HG03354 (cell line): ENCODE results near the gene AVEN.
A peak's percentile ranks its signal among the peaks of the same experiment; 100 is the strongest.
"Not testable (repeated sequence)": the region's sequence is repeated elsewhere in the genome, so short reads cannot be mapped to it uniquely, and the experiment has no call there.

ENCODE experiments used
- ATAC-seq: cut with Tn5 transposase; IDR thresholded peaks from one replicate; pipeline ENCODE4 v1.9.1; 2021; ENCODE audit warnings: mild to moderate bottlenecking; ENCODE audit not compliant: unreplicated experiment, poor library complexity, severe bottlenecking

AVEN gene

DNA sequence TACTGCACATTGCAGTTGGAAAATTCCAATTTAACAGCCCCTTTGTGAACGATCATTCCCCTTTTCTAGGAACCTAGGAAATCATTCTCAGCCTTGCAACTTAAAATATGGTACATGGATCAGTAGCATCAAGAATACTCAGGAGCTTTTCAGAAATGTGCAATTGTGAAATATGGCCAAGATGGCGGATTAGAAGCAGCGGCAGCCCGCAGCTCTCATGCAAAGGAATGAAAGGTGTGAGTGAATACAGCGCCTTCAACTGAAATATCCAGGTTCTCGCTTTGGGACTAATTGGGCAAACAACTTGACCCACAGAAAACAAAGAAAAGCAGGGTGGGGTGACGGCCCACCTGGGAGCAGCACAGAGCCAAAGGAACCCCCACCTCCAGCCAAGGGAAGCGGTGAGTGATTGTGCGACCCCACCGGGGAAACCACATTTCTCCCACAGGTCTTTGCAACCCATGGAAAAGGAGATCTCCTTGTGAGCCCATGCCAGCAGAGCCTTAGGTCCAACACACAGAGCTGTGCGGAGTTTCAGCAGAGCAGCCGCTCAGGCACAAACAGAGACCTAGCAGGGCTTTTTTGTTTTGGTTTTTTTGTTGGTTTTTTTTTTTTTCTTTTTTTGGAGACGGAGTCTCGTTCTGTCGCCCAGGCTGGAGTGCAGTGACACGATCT is 7.6 kb upstream of the AVEN start:
- no peak for ATAC-seq

- no peak for ATAC-seq
Observed at GRCh38 chr15:34043813-34044212, 4.8 kb upstream of the AVEN start.

DNA sequence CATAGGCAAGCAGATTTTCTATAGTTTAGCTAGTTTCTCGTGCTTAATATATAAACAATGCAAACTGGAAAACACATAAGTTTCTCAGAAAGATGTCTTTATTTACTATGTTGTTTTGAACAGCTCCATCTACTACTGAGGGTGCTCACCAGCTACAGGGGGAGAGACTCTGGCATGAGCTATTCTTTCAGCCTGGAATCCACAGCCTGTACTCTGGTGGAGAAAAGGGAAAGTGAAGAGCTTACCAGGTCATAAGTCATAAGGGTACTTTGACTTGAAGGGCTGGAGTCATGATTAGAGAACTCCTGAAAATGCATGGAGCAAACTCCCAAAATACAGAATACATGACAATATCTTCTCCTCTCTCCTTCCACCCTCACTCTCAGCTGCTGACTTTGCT is 4.4 kb upstream of the AVEN start:
- no peak for ATAC-seq

DNA sequence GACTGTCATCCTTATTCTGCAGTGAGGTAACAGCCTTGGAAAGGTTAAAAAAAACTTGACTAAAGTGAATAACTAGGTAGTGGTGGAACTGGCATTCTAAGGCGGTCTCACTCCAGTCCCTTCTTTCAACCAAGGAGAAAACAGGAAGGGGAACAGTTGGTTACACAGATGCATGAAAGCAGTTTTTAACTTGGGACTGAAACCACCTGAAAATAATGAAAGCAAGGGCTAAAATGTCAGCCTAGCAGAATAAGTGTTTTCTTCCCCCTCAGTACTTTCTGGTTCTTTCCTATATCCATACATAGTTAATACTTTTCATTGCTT is 748 bp upstream of the AVEN start:
- peak; percentile 14 for ATAC-seq

DNA sequence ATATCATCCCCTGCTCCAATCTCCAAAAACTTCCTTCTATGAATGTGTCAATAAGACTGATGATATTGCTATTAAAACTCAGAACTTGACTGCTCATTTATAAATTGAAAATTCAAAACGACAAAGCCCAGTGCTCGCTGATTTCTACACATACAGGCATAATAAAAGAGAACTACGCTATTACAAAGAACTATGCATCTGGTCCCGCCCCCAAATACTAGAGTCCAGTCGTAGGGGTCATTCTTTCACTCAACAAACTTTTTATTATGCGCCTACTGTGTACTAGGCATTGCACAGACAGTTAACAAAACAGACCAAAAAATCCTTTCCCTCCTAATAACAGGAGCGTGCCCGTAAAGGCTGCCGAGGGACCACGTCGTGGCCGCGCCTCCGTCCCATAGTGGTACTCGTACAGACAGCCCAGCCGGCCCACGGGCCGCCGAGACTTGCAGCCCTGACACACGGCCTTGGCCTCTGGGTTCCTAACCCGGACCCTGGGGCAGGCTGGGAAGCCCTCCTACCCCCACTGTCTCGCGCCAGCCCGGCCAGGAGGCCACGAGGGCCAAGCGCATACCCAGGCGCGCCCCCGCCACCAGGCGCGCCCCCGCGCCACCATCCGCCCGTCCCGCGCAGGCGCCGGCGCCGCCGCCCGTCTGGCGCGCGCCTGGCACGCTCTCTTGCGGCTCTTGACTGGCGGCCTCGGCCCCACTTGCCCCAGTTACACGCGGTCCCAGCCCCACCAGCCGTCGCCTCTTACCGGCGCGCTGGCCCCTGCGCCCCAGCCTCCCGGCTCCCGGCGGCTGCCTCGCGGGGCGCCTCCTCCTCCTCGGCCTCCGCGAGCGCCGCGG is 757 bp downstream of the AVEN start:
- ATAC-seq, result peak; percentile 74

DNA sequence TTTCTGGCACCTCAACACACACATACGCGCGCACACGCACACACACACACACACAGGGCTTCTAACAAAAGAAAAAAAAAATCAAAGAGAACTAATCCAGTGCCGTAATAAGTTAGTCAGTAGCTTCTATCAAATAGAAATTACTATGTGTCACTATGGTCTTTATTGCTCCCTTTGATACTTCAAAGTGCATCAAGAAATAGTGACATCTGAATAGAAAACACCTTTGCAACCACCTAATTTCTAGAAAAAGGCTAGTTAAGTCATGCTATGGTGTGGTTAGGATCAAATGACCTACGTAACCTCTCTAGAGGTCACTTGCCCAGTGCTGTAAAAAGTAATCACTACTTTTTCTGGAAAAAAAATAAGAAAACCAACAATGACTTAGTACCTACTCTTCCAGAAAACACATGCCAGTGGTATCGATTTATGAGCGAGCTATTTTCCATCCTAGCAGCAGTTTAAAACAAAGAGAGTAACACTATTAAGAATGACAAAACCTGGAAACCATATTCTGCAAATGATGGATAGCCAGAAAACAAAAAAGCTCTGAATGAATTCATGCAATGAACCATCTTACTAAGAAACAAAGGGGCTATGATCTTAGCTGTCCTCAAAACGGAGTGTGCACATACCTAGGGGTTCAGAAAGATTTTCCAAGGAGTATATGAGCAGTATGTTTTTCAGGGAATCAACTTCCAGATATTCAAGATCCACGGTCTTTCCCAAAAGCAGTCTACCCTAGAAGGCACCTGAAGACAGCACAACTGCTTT is 6.8 kb downstream of the AVEN start:
- no peak for ATAC-seq

DNA sequence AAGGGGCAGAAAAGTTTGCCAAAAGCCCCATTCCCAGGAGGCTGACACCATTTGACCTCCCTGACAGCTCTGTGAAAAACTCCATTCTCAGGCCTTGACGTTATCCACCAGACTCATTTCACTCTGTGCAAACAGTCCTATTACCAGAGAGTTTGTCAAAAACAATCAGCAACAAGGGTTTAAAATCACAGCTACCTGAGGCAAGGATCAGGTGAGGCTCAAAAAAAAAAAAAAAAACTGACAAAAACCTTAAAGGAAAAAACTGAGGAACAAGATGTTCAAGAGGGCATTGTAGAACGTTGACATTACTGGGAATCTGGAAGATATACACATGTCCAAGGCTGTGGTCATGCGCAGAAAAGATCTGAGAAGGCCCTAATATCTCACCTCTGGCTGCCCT is 11.4 kb downstream of the AVEN start:
- no peak for ATAC-seq

DNA sequence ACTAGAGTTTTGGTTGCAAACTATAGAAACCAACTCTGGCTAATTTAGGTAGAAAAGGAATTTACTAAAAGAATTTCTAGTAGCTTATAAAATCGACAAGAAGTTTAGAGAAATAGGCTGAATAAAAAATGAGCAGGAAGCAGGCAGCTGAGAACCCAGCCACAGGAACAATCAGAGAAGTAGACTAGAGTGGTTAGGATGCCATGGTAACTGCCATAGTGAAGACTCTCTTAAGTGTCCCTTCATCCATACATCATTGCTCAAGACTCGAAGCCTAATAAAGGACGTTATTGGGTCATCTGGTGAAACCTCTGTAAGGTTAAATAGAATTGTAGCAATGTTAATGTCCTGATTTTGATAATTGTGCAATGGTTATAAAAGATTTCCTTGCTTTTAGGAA is 13.8 kb downstream of the AVEN start:
- no peak for ATAC-seq

GRCh38 chr15:34023907-34024306 is 15.1 kb downstream of the AVEN start:
- ATAC-seq, result no peak

DNA sequence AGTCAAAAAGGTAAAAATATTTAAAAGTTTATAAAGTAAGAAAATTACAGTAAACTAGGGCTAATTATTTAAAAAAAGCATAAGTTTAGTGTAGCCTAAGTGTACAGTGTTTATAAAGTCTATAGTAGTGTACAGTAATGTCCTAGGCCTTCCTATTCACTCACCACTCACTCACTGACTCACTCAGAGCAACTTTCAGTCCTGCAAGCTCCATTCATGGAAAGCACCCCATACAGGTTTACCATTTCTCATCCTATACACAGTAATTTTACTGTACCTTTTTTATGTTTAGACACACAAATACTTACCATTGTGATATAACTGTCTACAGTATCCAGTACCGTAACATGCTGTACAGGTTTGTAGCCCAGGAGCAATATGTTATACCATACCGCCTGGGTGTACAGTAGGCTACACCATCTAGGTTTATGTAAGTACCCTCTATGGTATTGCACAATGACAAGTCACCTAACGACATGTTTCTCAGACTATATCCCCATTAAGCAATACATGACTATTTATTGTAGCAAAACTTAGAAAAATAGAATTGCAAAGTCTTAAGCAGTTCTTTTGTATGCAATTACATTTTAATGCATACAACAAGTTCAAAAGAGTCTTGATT is 19.5 kb downstream of the AVEN start:
- no peak for ATAC-seq

DNA sequence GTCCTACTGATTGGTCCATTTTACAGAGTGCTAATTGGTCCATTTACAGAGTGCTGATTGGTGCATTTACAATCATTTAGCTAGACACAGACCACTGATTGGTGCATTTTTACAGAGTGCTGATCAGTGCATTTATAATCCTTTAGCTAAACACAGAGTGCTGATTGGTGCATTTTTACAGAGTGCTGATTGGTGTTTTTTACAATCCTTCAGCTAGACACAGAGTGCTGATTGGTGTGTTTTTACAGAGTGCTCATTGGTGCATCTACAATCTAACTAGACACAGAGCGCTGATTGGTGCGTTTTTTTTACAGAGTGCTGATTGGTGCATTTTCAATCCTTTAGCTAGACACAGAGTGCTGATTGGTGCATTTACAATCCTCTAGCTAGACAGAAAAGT is 20.3 kb downstream of the AVEN start:
- not testable (repeated sequence) for ATAC-seq

- no peak for ATAC-seq
Observed at GRCh38 chr15:34018021-34018645, 20.9 kb downstream of the AVEN start.

DNA sequence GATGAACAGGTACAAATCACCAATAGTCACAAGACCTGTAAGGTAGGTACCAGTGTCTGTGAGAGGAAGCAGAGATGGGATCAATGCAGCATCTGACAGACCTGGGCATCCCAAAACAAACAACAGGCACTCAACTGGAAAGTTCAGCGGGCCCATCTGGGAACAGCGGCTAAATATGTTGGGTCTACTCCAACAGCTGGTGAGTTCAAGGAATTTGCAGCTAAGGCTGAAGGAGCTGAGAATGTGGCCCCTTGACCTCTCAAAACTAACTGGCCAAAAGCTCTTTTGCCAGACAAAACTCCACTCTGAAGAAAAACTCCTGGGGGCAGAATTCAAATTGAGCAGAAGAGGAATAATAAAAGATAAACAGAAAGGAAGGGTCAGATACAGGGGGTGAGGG is 24.4 kb downstream of the AVEN start:
- no peak for ATAC-seq

DNA sequence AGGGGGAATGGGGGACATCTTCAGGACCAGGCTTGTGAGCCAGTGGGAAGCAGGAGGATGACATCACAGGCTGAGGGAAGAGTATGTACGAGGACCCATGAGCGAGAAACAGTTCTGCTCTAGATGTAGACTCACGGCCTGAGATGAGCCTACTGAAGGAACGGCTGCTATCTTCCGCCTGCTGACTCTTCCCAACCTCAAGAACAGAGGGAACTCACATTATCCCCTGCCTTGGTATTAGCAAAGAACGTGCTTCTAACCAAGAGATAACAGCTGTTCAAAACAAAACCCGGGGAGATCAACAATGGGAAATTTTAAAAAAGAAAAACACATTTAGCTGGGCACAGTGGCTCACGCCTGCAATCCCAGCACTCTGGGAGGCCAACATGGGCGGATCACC is 25.3 kb downstream of the AVEN start:
- ATAC-seq, result no peak

GRCh38 chr15:34012461-34013028 is 26.5 kb downstream of the AVEN start:
- ATAC-seq, result no peak

DNA sequence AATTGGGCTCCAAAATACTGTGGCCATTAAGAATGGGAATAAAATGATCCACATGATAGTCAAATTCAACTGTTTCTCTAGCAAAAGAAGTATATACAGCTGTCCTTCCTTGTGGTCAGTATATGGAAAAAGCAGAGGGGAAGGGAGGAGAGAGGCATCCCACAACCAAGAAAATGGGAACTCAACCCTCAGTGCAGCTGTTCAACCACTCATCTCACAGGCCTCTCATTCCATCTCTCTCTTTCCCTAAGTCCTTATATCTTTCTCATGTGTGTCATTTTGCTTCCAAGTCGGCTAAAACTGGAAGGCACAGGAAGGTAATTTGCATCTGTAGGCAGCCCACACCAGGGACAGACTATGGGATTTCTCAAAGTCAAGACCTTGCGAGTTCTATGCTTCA is 27.5 kb downstream of the AVEN start:
- ATAC-seq, result no peak

- no peak for ATAC-seq
Observed at GRCh38 chr15:34010921-34011320, 28.1 kb downstream of the AVEN start.

- ATAC-seq, result no peak
Observed at GRCh38 chr15:34009656-34010055, 29.3 kb downstream of the AVEN start.

DNA sequence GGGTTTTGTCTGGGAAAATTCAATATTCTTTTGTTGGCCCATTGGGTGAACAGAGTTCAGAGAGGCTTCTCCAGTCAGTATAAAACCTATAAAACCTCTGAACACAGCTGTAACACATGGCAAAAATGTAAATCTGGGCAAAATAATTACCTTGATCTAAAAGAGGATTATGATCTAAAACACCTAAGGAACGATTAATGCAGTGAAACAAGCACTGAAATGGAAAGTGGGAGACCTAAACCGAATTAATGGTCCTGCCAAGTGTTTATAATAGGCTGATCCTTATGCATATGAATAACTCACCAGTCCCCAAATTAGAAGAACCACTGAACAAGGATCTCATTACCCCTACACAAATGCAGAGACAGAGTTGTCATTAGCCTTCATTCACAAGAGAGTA is 32.6 kb downstream of the AVEN start:
- ATAC-seq, result no peak

- no peak for ATAC-seq
Observed at GRCh38 chr15:34001536-34001935, 37.5 kb downstream of the AVEN start.
